Tibial nerve (tissue), 4 donors: Measurements from ENCODE around the gene SUMO3.

Experiments
- CTCF ChIP-seq, 5 experiments: fragments of 200-600 bp in 3 of 5; fragments of 450-650 bp in 2 of 5; sonication (generic) in 3 of 5; IDR thresholded peaks; one replicate each; pipeline ENCODE4 v1.5.1; 2016 to 2019; ENCODE audit warnings: antibody characterized with exemption in 5 of 5, mild to moderate bottlenecking in 3 of 5, moderate library complexity in 2 of 5
- EP300 ChIP-seq, 2 donors: sonication (generic); formaldehyde crosslinking; IDR thresholded peaks; one replicate each; pipeline ENCODE4 v1.6.1; 2017; ENCODE audit warnings: antibody characterized with exemption in 2 of 2, mild to moderate bottlenecking in 1 of 2
- POLR2A ChIP-seq, 2 donors: fragments of 450-650 bp; IDR thresholded peaks; one replicate each; pipeline ENCODE4 v1.6.1; 2017; ENCODE audit warnings: antibody characterized with exemption in 2 of 2, mild to moderate bottlenecking in 2 of 2, moderate library complexity in 2 of 2

DNA sequence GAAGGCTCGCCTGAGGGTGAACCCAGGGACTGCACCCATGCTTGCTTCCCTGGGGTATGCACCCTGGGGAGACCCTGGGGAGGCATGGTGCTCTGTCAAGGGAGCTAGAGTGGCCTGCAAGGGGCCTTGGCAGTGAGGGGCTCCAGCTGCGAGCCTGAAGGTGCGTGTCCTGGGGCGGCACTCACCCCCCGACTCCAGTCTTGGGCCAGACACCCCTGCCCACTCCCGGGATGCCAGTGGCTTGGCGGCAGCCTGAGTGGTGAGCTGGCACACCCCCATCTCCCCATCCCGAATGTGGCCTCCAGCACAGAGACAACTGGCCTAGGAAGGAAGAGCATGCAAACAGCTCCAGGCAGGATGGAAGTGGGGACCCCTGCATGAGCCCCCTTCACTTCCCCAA, 2.6 kb downstream of the SUMO3 start:
- TF ChIP-seq POLR2A (IDR thresholded peaks at IDR 0.05) (no peak), CTCF (IDR thresholded peaks at IDR 0.05) (no peak), EP300 (IDR thresholded peaks at IDR 0.05) (no peak)
